Renal cortical epithelial cell (primary cell): ENCODE results near the gene FGFRL1. TPM values are rescaled to one million over a fixed set of nuclear protein-coding genes. Genes with fewer than 3 reads are reported as not detected.
"Not testable (repeated sequence)": the region's sequence is repeated elsewhere in the genome, so short reads cannot be mapped to it uniquely, and the experiment has no call there.

Experiments used
- DNase-seq: peaks from one replicate; pipeline ENCODE4 v3.0.0-alpha.2; 2011; ENCODE audit warnings: low read depth
- total RNA-seq: library from RNA; depleted of rRNA; stranded (reverse); fragments of >200 nt; gene quantifications from 2 replicates; pipeline ENCODE4 v1.2.3, GENCODE V29; 2014

The FGFRL1 gene
- total RNA-seq, 1 donor from 2014 or later: 48.5 TPM

DNA sequence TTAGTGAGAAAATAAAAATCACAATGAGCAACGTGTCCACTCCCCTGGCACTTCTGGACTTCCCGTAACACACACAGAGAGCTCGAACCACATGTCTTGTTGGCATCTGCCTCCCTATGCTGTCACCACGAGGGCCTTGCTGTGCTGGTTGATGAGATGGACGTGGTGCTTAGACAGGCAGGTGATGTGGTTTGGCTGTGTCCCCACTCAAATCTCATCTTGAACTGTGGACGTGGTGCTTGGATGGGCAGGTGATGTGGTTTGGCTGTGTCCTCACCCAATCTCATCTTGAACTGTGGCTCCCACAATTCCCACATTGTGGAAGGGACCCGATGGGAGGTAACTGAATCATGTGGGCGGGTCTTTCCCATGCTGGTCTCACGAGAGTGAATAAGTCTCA is 40.0 kb downstream of the FGFRL1 start:
- no peak for DNase-seq

DNA sequence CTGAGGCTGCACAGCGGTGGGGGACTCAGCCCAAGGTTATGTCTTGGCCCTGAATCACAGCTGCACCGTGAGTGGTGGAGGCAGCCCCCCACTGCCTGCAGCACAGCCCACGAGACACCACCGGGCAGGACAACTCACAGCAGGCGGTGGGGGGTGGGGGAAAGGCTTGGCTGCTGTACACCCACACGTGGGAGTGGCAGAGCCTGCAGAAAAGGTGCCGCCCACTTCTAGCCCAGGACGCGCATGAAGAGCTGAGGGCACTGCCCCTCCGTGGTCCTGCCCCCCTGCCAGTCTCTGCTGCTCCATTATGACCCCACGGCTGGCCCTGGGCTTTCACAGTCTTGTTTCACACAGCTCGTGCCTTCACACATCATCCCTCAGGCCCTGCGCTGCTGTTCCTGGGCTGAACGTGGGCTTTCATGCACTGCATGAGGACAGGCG is 40.8 kb downstream of the FGFRL1 start:
- no peak for DNase-seq

DNA sequence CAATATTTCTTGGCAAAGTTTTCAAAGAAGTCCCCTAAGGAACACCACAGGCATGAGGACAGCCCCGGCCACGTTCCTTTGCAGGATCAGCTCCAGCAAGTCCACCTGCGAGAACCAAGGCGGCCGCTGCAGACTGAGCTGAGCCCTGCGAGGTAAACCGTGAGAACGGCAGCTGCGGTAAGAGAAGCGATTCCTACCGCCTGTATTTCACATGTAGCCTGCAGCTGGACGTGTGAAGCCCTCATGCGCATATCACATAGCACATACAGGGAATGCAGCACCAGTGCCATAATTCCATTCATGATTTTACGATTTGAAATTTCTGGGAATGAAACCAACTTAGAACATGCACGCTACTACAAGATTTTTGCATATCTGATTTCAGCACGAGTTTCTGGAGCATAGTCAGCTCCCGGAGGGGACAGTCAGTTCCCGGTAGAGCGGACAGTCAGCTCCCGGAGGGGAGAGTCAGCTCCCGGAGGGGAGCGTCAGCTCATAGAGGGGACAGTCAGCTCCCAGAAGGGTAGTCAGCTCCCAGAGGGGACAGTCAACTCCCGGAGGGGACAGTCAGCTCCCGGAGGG is 41.7 kb downstream of the FGFRL1 start:
- DNase-seq: no peak

DNA sequence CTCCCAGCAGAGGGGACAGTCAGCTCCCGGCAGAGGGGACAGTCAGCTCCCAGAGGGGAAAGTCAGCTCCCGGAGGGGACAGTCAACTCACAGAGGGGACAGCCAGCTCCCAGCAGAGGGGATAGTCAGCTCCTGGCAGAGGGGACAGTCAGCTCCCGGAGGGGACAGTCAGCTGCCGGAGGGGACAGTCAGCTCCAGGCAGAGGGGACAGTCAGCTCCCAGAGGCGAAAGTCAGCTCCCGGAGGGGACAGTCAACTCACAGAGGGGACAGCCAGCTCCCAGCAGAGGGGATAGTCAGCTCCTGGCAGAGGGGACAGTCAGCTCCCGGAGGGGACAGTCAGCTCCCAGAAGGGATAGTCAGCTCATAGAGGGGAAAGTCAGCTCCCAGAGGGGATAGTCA is 42.5 kb downstream of the FGFRL1 start:
- DNase-seq: not testable (repeated sequence)

DNA sequence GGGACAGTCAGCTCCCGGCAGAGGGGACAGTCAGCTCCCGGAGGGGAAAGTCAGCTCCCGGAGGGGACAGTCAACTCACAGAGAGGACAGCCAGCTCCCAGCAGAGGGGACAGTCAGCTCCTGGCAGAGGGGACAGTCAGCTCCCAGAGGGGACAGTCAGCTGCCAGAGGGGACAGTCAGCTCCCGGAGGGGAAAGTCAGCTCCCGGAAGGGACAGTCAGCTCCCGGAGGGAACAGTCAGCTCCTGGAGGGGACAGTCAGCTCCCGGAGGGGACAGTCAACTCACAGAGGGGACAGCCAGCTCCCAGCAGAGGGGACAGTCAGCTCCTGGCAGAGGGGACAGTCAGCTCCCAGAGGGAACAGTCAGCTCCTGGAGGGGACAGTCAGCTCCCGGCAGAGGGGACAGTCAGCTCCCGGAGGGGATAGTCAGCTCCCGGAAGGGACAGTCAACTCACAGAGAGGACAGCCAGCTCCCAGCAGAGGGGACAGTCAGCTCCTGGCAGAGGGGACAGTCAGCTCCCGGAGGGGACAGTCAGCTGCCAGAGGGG is 43.3 kb downstream of the FGFRL1 start:
- not testable (repeated sequence) for DNase-seq

DNA sequence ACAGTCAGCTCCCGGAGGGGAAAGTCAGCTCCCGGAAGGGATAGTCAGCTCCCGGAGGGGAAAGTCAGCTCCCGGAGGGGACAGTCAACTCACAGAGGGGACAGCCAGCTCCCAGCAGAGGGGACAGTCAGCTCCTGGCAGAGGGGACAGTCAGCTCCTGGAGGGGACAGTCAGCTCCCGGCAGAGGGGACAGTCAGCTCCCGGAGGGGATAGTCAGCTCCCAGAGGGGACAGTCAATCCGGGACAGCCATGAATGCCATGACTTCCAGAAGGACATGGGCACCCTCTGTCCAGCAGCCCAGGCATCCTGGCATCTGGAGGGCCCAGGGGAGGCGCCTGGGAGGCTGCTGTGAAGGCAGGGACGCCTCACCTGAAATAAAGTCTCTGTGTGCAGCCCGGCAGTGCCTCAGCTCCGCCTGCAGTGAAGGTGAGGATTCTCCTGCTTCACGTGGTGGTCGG is 43.8 kb downstream of the FGFRL1 start:
- not testable (repeated sequence) for DNase-seq

DNA sequence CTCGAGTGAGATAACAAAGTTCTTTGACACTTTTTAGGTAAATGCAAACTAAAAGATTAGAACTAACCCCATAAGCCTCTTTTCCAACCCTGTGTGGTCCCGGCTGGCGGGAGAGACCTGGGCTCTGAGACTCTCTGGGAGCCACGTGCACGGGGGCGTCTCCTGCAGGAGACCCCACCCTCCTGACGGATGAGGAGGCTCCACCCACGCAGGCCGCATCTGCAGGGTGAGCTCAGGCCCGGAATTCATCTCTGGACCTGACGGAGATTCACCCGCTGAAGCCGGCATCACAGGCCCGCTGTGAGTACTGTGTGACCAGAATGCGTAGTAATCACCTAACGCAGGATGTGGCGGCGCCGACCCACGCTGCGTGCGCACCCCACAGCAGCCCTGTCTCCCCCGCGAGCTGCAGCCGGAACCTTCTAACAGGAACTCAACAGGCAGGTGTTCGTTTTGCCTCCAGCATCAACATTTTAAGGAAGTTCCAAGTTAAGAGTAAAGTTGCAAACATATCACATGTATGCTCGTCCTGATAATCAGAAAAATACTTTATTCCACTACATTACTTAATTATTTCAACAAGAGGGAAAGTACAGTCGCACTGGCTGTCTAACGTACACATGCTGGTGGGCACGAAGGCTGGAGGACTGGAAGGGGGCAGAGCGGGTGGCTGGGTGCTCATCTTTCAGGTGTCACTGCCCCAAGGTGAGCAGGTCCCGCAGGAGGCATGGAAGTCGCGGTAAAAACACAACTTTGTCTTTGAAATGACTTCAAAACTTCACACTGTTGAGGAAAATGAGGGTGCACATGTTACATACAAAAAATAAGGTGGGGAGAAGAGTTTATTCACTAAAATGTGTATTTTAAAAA is 44.5 kb downstream of the FGFRL1 start:
- DNase-seq: no peak

DNA sequence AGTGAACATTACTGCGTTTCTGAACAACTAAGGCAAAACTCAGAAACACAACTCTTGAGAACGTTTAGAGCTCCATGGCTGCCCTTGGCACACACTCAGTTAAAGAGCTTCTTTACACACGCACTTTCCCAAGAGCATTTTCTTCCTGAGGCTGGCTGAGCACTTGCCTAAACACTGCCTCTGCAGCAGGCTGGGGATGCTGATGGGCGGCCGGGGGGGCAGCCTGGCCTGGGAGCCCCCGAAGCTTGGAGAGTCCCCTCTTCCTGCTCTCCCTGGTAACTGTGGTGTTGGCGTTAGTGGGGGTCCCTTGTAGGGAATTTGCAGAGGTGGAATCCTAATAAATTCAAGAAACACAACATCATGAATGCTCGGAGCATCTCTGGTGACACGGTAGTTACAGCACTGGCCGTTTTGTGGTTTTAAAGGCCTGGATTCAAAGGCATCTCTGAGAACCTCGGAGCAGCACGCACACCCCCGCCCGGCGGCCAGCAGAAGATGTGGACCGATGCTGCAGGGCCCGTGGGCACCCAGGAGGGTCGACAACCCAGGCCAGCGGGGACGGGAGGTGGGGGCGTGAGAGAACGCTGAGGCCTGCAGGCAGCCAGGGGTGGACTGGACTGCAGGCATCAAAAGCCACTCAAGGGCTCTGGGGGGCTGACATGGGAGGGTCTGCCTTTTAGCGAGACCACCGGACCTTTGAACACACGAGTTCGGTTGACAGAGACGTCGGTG is 45.4 kb downstream of the FGFRL1 start:
- no peak for DNase-seq

DNA sequence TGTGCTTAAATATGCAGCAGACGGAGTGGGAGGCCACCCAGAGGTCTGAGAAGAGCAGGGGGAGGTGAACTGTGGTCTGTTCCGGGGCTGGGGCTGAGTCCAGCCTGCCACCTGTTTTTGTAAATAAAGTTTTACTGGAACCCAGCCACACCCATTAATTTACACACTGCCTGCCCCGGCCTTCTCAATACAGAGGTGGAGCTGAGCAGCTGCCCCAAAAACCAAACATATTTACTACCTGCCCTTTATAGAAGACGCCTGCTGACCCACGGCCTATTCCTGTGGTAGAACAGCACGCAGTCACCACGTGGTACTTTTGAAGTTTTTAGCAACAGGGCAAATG is 45.9 kb downstream of the FGFRL1 start:
- DNase-seq: no peak

DNA sequence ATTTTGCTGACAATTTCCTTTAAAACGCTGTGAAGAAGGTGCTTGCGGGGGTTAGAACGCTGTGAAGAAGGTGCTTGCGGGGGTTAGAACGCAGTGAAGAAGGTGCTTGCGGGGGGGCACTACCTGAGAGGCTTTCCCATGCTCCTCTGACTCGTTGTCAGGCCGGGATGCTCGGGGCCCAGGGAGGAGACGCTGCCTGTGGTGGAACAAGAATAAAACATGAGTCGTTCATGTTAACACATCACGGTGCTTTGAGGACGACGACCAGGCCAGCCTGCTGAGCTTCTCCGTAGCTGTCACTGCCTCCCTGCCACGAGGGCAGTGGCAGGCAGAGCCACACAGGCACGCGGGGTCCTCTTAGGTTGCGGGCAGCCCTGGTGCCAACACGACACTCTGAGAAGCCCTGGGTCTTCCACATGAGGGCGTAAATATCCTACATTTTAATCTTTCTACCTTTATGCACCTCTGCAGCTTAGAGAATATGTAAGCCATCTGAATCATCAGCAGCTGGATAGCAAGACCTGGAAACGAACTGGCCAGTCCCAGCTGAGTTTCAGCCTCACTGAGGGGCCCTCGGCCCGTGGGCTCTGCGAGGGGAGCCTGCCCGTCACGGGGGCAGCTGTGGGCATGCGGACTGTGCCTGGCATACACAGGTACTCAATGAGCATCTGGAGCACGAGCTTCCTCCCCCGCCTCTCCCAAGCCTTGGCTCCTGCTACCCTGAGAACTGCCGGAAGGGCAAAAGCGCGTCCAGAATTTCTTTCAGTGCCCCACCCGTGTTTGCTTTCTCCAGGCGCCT is 47.0 kb downstream of the FGFRL1 start:
- no peak for DNase-seq

DNA sequence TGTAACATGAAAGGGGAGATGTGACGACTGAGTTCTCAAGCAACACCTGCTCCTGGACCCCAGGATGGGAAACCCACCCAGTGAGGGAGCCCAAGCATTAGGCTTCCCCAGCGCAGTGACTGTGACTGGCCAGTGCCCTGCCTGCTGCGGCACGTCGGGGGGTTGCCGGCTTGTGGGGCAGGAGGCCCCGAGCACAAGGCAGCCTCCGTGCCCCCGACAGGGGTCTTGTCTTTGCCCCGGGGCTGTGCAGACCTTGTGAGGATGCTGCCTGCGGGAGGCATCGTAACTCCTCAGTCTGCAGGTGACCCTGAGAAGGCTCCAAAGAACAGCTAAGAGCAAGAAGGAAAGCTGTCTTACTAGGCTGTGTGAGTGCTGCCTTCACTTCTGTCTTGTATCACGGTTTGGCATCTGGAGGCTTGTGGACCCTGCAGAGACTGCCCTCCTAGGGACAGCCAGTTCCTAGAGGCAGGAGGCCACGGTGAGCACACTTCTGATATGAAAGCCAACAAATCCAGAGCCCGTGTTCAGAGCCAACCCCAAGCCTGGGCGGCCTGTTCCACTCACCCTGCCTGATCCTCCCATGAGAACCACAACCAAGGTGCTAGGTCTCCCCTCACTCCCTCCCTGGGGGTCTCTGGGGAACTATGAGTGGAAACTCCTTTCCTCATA is 47.7 kb downstream of the FGFRL1 start:
- no peak for DNase-seq

DNA sequence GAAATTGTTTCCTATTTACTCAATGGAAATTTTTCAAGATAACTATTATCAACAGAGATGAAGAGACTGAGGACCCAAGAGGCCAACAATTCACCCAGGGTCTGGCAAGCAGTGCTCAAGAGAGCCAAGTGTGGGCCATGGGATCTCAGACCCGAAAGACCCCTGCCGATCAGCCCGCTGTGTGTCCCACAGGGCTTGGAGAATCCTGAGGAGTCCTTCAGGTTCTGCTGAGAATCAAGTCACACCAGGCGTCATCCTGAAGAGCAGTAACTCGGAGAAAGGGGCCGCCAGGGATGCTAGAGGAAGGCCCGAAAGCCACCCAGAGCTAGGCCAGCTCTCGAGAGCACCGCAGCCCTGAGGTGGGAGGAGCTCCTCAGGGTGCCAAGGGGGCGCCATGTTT is 48.7 kb downstream of the FGFRL1 start:
- DNase-seq: no peak

DNA sequence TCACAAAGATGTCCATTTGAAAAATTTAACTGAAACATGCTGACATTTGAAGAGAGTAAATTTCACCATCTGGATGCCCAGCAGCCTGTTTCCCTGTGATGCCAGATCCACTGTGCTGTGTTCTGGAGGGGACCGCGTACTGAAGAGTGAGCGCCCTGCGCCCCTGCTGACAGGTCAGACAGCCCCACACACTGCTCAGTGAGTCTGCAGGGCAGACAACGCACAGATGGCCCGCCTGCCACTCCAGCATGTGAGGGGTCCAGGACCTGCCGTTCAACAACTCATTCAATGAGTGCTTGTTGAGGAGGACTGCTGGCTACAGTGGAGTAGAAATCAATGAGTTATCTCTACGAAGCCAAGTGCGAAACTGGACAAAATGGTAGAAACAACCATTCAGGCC is 49.2 kb downstream of the FGFRL1 start:
- no peak for DNase-seq

DNA sequence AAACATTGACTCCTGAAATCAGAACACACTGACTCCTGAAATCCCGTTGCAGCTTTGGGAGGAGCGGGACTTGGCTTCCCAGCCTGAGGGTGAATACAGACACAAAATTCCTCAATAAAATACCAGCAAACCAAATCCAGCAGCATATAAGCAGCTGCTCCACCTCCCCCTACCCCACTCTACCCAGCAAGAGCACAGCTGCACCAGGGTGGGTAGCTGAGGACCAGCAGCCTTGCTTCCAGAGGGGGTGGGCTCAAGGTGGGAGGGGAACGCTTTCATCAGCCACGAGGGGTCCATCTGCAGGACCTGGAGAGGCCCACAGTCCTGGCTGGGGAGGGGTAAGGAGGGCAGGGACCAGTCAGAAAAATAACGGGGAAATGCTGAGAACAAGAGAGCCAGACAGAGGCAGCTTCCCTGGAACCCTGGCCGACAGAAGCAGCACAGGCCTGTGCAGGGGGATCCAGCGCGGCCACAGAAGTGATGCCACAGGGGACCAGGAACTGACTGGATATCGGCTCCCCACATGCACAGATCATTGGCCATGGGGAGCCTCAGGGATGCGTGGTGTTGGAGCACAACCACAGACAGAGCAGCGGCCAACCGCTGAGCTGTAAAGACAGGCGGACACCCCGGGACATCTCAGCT is 49.8 kb downstream of the FGFRL1 start:
- DNase-seq: no peak

DNA sequence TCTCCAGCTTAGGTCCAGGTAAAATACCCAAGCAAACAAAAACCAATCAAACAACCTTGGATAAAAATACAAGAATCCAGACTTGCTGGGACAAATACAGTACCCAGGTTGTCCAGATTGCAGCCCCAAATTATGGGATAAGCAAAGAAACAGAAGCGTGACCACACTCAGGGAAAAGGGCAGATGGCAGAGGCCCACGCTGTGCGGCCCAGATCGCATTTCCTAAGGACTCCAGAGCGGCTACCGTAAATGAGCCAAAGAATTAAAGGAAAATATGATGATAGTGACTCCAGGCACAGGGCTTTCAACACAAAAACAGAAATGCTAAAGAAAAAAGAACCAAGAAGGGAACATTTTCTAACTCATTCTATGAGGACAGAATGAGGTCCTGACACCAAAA is 50.3 kb downstream of the FGFRL1 start:
- DNase-seq: no peak

DNA sequence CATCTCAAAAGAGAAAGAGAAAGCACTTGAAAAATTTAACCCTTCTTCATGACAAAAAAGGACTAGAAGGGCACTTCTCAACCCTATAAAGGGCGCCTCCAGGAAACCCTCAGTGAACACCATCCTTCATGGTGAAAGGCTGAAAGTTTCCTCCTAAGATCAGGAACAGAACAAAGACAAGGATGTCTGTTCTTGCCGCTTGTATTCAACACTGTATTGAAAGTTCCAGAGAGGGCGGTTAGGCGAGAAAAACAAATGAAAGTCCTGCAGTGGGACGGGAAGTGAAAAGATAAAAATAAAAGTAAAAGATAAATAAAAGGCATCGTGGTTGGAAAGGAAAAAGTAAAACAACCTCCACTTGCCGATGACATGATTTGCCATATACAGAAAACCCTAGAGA is 51.0 kb downstream of the FGFRL1 start:
- DNase-seq: no peak

DNA sequence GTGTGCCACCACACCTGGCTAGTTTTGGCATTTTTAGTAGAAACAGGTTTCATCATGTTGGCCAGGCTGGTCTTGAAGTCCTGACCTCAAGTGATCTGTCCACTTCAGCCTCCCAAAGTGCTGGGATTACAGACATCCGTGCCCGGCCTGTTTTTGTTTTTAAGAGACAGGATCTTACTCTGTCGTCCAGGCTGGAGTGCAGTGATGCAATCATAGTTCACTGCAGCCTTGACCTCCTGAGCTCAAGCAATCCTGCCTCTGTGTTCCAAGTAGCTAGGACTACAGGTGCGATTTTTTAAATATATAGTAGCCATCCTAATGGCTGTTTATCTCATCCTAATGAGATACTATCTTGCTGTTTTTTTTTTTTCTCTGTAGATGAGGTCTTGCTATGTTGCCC is 54.3 kb downstream of the FGFRL1 start:
- DNase-seq: no peak

DNA sequence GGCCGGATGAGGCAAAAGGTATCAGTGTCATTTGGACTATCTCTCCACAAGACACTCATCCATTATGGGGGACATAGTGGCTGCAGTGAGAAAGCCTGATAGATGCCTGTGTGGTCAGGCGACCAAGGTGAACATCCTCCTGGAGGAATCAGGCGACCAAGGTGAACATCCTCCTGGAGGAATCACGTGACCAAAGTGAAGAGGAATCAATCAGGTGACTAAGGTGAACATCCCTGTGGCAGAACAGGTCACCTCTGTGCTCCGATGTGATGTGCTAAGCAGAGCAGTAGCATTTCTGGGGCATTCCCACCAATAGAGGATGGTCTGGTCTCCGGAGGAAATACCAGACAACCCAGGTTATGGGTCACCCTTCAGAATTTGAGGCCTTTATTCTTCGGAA is 58.0 kb downstream of the FGFRL1 start:
- no peak for DNase-seq

DNA sequence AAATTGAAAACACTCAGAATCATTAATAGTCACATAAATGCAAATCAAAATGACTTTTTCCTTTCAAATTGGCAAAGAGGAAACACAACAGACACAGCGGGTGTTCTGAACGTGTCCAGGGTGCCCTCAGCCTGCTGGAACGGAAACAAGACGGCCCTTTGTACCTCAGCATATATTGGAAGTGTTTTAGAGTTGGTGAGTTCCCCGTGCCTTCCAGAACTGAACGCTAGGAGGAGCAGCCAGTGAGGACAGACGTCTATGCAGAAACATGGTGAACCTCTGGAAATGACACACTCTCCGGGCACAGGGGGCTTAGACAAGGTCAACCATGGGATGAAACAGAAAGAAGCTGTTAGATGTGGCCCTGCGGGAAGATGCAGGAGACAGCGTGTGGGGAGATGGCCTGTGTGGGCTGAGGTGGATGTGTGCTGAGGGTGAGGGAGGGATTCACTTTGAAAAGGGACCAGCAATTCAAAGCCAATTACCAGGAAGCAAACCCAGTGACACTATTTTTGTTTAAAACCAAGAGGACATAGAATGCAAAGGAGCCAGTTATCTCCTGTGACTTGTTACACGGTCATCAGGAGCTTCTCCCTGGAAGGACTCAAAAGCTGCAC is 61.5 kb downstream of the FGFRL1 start:
- peak; percentile 67 for DNase-seq

DNA sequence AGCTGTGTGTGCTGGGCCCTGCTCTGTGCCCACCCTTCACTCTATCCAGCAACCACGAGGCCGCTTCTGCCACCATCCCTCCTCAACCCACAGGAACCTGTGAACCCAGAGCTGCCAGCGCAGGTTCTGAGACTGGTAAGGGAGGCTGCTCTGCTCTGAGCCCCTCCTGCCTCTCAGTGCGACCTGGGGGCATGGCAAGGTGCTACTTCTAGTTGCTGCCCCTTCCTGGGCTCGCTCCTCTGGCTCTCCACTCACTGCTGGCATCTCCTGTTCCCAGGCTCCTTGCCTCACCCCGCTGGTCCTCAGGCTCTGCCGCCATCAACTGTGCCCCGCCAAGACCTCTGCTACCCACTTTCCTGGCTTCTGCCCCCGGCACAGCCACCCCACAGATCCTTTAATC is 62.7 kb downstream of the FGFRL1 start:
- no peak for DNase-seq
